Muscle layer of colon (tissue), 2 donors: ENCODE data around the gene RNF141.

Experiments used
- H3K27ac ChIP-seq: one replicate; pipeline ENCODE4 v1.7.0; 2013; ENCODE audit warnings: low read depth, mild to moderate bottlenecking, low read length, moderate library complexity
- H3K27me3 ChIP-seq, 2 donors: one replicate each; pipeline ENCODE4 v1.7.0; 2013; ENCODE audit warnings: low read length in 2 of 2, mild to moderate bottlenecking in 2 of 2; ENCODE audit not compliant: insufficient read depth in 2 of 2, control insufficient read depth in 1 of 2
- H3K36me3 ChIP-seq: one replicate; pipeline ENCODE4 v1.7.0; 2013; ENCODE audit warnings: mild to moderate bottlenecking, low read length; ENCODE audit not compliant: insufficient read depth
- H3K4me1 ChIP-seq: one replicate; pipeline ENCODE4 v1.7.0; 2013; ENCODE audit warnings: mild to moderate bottlenecking, low read length; ENCODE audit not compliant: insufficient read depth
- H3K4me3 ChIP-seq, 2 donors: one replicate each; pipeline ENCODE4 v1.7.0; 2013; ENCODE audit warnings: low read length in 2 of 2, low read depth in 1 of 2, mild to moderate bottlenecking in 1 of 2, moderate library complexity in 1 of 2
- H3K9ac ChIP-seq: one replicate; pipeline ENCODE4 v1.7.0; 2013; ENCODE audit warnings: low read length
- H3K9me3 ChIP-seq: one replicate; pipeline ENCODE4 v1.7.0; 2013; ENCODE audit warnings: mild to moderate bottlenecking, low read length
- donor health status: abdominal sarcoma.
- donor health status: Adenocarcinoma of cecum.

Gene RNF141

GRCh38 chr11:10519630-10520029 is 21.4 kb downstream of the RNF141 start:
- Histone ChIP-seq H3K27ac (no peak overlapping the region), H3K9me3 (no peaks in the 10 kb centered on the region), H3K9ac (no peak overlapping the region), H3K4me3 (no peak overlapping the region), H3K36me3 (peaks cover 36% of the 10 kb centered on the region), H3K27me3 (no peaks in the 10 kb centered on the region), H3K4me1 (peaks cover 7% of the 10 kb centered on the region)

- Histone ChIP-seq H3K36me3 (peaks cover 31% of the 10 kb centered on the region), H3K9ac (no peak overlapping the region)
These were observed 22.1 kb downstream of the RNF141 start for GRCh38 chr11:10518891-10519290.

GRCh38 chr11:10518123-10518522 is 22.9 kb downstream of the RNF141 start:
- Histone ChIP-seq H3K27ac (no peak overlapping the region), H3K4me1 (peaks cover 5% of the 10 kb centered on the region), H3K36me3 (peaks cover 25% of the 10 kb centered on the region), H3K27me3 (no peaks in the 10 kb centered on the region), H3K9ac (no peak overlapping the region), H3K4me3 (no peak overlapping the region), H3K9me3 (no peaks in the 10 kb centered on the region)

More at GRCh38 chr11:10518891-10519290, 22.1 kb downstream of the RNF141 start:
- H3K4me3 ChIP-seq, result no peak overlapping the region
- peaks cover 7% of the 10 kb centered on the region for H3K4me1 ChIP-seq
- no peaks in the 10 kb centered on the region for H3K27me3 ChIP-seq
- no peaks in the 10 kb centered on the region for H3K9me3 ChIP-seq
- no peak overlapping the region for H3K27ac ChIP-seq

- no peak overlapping the region for H3K9ac ChIP-seq
- H3K4me1 ChIP-seq, result no peaks in the 10 kb centered on the region
- H3K27ac ChIP-seq, result no peak overlapping the region
- H3K36me3 ChIP-seq, result peaks cover 11% of the 10 kb centered on the region
- no peaks in the 10 kb centered on the region for H3K9me3 ChIP-seq
- no peaks in the 10 kb centered on the region for H3K27me3 ChIP-seq
- H3K4me3 ChIP-seq, result no peak overlapping the region
These were observed 25.6 kb downstream of the RNF141 start for GRCh38 chr11:10515418-10515817.

GRCh38 chr11:10514709-10515108 is 26.3 kb downstream of the RNF141 start:
- no peak overlapping the region for H3K27ac ChIP-seq
- no peaks in the 10 kb centered on the region for H3K9me3 ChIP-seq

GRCh38 chr11:10514202-10514601 is 26.8 kb downstream of the RNF141 start:
- H3K4me3 ChIP-seq, result no peak overlapping the region
- H3K36me3 ChIP-seq, result peaks cover 6% of the 10 kb centered on the region
- no peak overlapping the region for H3K9ac ChIP-seq
- H3K27me3 ChIP-seq, result no peaks in the 10 kb centered on the region
- H3K4me1 ChIP-seq, result no peaks in the 10 kb centered on the region
- no peaks in the 10 kb centered on the region for H3K9me3 ChIP-seq
- H3K27ac ChIP-seq, result no peak overlapping the region

More at GRCh38 chr11:10514709-10515108, 26.3 kb downstream of the RNF141 start:
- Histone ChIP-seq H3K4me3 (no peak overlapping the region), H3K27me3 (no peaks in the 10 kb centered on the region), H3K4me1 (no peaks in the 10 kb centered on the region), H3K36me3 (peaks cover 10% of the 10 kb centered on the region), H3K9ac (no peak overlapping the region)

GRCh38 chr11:10511181-10511621 is 29.8 kb downstream of the RNF141 start:
- no peak overlapping the region for H3K4me3 ChIP-seq
- no peaks in the 10 kb centered on the region for H3K9me3 ChIP-seq
- no peak overlapping the region for H3K27ac ChIP-seq
- H3K36me3 ChIP-seq, result peaks cover 1% of the 10 kb centered on the region
- H3K4me1 ChIP-seq, result no peaks in the 10 kb centered on the region
- H3K9ac ChIP-seq, result no peak overlapping the region
- H3K27me3 ChIP-seq, result no peaks in the 10 kb centered on the region

- no peak overlapping the region for H3K9ac ChIP-seq
- H3K27ac ChIP-seq, result no peak overlapping the region
- H3K9me3 ChIP-seq, result no peaks in the 10 kb centered on the region
- H3K4me3 ChIP-seq, result no peak overlapping the region
- H3K36me3 ChIP-seq, result peaks cover 4% of the 10 kb centered on the region
- H3K4me1 ChIP-seq, result no peaks in the 10 kb centered on the region
- no peaks in the 10 kb centered on the region for H3K27me3 ChIP-seq
These were observed 35.0 kb downstream of the RNF141 start for GRCh38 chr11:10506008-10506370.

- Histone ChIP-seq H3K27ac (no peak overlapping the region), H3K9ac (no peak overlapping the region), H3K9me3 (no peaks in the 10 kb centered on the region), H3K36me3 (peaks cover 4% of the 10 kb centered on the region), H3K4me1 (no peaks in the 10 kb centered on the region), H3K27me3 (no peaks in the 10 kb centered on the region), H3K4me3 (no peak overlapping the region)
These were observed 35.5 kb downstream of the RNF141 start for GRCh38 chr11:10505278-10506007.

- Histone ChIP-seq H3K36me3 (peaks cover 7% of the 10 kb centered on the region), H3K9me3 (no peaks in the 10 kb centered on the region), H3K9ac (no peak overlapping the region), H3K27ac (no peak overlapping the region), H3K4me1 (no peaks in the 10 kb centered on the region), H3K27me3 (no peaks in the 10 kb centered on the region), H3K4me3 (no peak overlapping the region)
These were observed 36.5 kb downstream of the RNF141 start for GRCh38 chr11:10504490-10504889.

GRCh38 chr11:10503777-10504480 is 37.1 kb downstream of the RNF141 start:
- H3K27me3 ChIP-seq, result no peaks in the 10 kb centered on the region
- no peak overlapping the region for H3K27ac ChIP-seq
- H3K4me1 ChIP-seq, result no peaks in the 10 kb centered on the region
- no peak overlapping the region for H3K4me3 ChIP-seq
- peaks cover 7% of the 10 kb centered on the region for H3K36me3 ChIP-seq
- no peak overlapping the region for H3K9ac ChIP-seq
- no peaks in the 10 kb centered on the region for H3K9me3 ChIP-seq
